ENCODE measurements around the gene HLA-A.

GRCh38 chr6:29990931-29991330 is 48.6 kb downstream of the HLA-A start:
- TF ChIP-seq RAD21 (IDR thresholded peaks at IDR 0.05; ENCODE audit: low read depth) (no peak), CTCF (IDR thresholded peaks at IDR 0.05 in 2 of 3, conservative IDR thresholded peaks at IDR 0.05 in 1 of 3; ENCODE audit: borderline replicate concordance in 1 of 3, insufficient read depth in 1 of 3, low read depth in 2 of 3, low read length in 2 of 3) (no peak), EZH2 (IDR thresholded peaks at IDR 0.05) (no peak), POLR2AphosphoS5 (IDR thresholded peaks at IDR 0.05; ENCODE audit: low read depth, low read length) (no peak), ZFX (IDR thresholded peaks at IDR 0.05) (no peak)

Data from HCT116 (cell line).